Left lobe of liver (tissue), 2 donors: ENCODE results near the gene PLEKHA4. TPM values are rescaled to one million over a fixed set of nuclear protein-coding genes. Genes with fewer than 3 reads are reported as not detected.
A peak's percentile ranks its signal among the peaks of the same experiment; 100 is the strongest.
"Not testable (repeated sequence)": the region's sequence is repeated elsewhere in the genome, so short reads cannot be mapped to it uniquely, and the experiment has no call there.

Source experiments
- ATAC-seq: fragments of 200-7000 bp; cut with Tn5 transposase; one replicate; pipeline ENCODE4 v1.9.1; 2020; ENCODE audit warnings: mild to moderate bottlenecking, moderate library complexity
- DNase-seq: peaks from one replicate; pipeline ENCODE4 v3.0.0-alpha.2; 2020; ENCODE audit warnings: low spot score
- total RNA-seq: library from RNA; stranded (reverse); gene quantifications from one replicate; pipeline ENCODE4 v1.2.1, GENCODE V29; 2021
- donor health status: DM: no; HTN: no; CAD: no; lungs with moderate emphysema.
- donor health status: DM: no; HTN: yes; CAD: no.

PLEKHA4 gene
- total RNA-seq, 1 donor from 2014 or later, result 7.6 TPM

DNA sequence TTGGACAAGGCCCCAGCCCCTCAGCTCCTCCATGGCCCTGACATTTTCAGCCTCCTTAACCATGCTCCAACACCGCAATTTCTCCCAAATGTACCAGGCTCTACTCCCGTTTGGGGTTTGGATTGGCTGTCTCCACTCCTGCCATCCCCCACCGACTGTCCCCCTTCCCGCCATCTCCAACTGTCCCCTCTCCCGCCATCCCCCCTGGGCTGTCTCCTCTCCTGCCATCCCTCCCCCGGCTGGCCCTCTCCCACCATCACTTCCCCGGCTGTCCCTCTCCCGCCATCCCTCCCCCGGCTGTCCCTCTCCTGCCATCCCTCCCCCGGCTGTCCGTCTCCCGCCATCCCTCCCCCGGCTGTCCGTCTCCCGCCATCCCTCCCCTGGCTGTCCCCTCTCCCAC lies 63.0 kb downstream of the PLEKHA4 start:
- ATAC-seq (no peak), DNase-seq (no peak)

DNA sequence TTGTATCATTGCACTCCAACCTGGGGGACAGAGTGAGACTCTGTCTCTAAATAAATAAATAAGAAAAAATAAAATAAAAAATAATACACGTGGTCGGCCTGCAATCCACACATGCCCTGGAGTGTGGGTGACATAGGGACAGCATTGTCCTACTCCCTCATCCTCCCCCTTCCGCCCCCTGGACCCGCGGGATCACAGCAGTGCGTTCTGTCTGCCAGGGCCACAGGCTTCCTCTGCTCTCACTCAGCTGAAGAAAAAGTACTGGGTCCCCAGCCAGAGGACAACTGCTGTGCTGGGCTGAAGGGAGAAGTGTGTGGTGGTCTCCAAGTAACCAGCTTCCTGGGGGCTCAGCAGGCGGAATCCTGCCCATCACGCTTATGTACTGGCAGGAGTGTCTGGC lies 63.9 kb downstream of the PLEKHA4 start:
- ATAC-seq, result no peak
- DNase-seq, result no peak

DNA sequence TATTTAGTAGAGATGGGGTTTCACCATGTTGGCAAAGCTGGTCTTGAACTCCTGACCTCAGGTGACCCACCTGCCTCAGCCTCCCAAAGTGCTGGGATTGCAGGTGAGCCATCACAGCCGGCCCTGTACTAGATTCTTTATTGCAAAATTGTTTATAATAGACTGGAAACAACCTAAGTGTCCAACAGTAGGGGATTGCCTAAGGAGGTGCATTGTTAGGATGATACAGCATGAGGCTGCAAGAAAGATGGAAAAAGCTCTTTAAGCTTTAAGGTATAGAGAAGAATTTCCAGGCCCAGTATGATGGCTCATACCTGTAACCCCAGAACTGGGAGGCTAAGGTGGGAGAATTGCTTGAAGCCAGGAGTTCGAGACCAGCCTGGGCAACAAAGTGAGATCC lies 65.8 kb downstream of the PLEKHA4 start:
- DNase-seq, result no peak
- no peak for ATAC-seq

GRCh38 chr19:48799358-48800300 lies 68.8 kb downstream of the PLEKHA4 start:
- ATAC-seq (no peak), DNase-seq (no peak)

- ATAC-seq (no peak), DNase-seq (no peak)
Observed at GRCh38 chr19:48798937-48799336, 69.5 kb downstream of the PLEKHA4 start.

DNA sequence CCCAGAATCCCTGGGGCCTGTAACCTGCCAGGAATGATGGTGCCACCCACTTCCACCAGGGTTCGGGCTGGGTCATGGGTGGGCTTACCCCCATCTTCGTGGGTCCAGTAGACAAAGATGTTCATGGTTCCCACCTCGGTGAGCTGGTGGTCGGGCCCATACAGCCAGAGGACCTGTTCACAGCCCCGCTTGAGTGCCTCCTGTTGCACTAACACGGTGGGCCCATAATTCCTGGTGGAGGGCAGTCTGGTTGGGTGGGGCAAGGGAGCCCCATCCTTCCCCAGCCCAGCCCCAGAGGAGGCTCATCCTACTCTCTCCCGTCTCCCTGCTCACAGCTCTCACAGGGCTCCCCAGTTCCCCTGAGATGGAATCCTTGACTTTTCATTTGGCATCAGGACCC lies 71.3 kb downstream of the PLEKHA4 start:
- DNase-seq (no peak), ATAC-seq (no peak)

GRCh38 chr19:48796298-48797083 lies 71.9 kb downstream of the PLEKHA4 start:
- ATAC-seq, result no peak
- no peak for DNase-seq

GRCh38 chr19:48795685-48796070 lies 72.7 kb downstream of the PLEKHA4 start:
- ATAC-seq, result peak; percentile 78
- peak; percentile 76 for DNase-seq

DNA sequence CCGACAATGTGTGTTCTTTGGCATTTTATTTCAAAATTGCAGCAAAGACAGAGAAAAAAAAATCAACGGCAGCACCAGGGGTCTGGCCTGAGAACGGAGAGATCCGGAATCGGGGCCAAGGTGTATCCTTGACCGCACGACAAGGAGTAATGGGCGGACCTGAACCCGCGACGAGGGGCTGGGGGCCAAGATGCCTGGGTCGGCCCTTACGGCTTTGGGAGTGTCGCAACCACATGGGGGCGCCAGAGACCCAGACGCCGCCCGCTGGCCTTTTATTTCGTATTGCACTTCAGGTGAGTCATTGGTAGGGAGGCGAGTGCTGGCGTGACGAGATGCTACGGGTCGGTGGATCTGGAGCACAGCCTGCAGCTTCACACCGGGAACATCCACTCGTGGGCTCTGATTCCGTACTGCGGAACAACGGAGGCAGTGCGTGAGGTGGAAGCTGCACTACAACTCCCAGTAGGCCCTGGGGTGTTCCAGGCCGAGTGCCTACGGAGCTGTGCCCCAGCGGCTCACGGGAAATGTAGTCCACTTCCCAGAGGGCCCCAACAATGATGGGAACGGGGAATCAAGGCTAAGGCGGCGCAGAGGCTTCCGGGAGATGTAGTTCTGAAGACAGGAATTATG lies 73.2 kb downstream of the PLEKHA4 start:
- ATAC-seq (peak; percentile 96), DNase-seq (peak; percentile 93)

DNA sequence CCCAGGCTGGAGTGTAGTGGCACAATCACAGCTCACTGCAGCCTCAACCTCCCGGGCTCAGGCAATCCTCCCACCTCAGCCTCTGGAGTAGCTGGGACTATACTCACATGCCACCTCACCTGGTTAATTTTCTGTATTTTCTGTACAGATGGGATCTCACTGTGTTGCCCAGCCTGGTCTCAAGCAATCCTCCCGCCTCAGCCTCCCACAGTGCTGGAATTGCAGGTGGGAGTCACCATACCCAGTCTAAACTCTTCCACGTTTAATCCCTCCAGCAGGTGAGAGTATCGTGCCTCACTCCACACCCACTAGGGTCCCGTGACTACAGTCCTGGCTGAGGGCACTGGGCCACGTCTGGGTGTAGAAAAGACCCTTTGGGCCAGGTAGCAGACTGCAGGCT lies 74.1 kb downstream of the PLEKHA4 start:
- DNase-seq, result no peak

DNA sequence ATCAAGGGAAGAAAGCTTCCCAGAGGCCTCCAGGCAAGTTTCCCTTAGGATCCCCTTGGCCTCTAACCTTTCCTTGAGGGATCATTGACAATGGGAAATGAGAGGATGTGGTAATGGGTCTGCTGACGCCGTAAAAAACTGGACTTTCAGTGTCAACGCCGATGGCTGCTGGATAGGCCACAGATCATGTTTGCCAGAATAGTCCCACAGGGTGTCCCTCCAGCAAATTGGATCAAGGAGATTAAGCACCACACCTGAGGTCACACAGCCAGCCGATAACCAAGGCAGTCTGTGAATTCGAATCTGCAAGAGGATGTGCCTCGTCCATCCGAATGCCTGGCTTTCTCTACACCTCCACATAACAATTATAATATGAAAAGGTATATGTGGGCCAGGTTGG lies 75.1 kb downstream of the PLEKHA4 start:
- ATAC-seq (no peak), DNase-seq (no peak)

More for the DNA sequence above, 74.1 kb downstream of the PLEKHA4 start:
- ATAC-seq, result no peak

GRCh38 chr19:48787331-48787730 lies 81.1 kb downstream of the PLEKHA4 start:
- ATAC-seq, DNase-seq: not testable (repeated sequence)

Other genes with a start within 250 kb of the PLEKHA4 start
- 401 TPM for gene RPL18, start 249.4 kb downstream of the PLEKHA4 start, total RNA-seq
- 41.6 TPM for gene SPHK2, start 249.1 kb downstream of the PLEKHA4 start, total RNA-seq
- 11.4 TPM for gene DBP, start 231.2 kb downstream of the PLEKHA4 start, total RNA-seq
- 1.7 TPM for gene CA11, start 222.4 kb downstream of the PLEKHA4 start, total RNA-seq
- gene NTN5, start 195.6 kb downstream of the PLEKHA4 start, total RNA-seq, result 0.28 TPM
- not detected for gene FUT2, start 172.6 kb downstream of the PLEKHA4 start, total RNA-seq
- gene MAMSTR, start 148.9 kb downstream of the PLEKHA4 start, total RNA-seq, result 0.23 TPM
- gene RASIP1, start 128.0 kb downstream of the PLEKHA4 start, total RNA-seq, result 3.1 TPM
- not detected for gene IZUMO1, start 121.7 kb downstream of the PLEKHA4 start, total RNA-seq
- gene FUT1, start 116.0 kb downstream of the PLEKHA4 start, total RNA-seq, result 0.43 TPM
- gene FGF21, start 113.1 kb downstream of the PLEKHA4 start, total RNA-seq, result 0.75 TPM
- gene BCAT2, start 57.6 kb downstream of the PLEKHA4 start, total RNA-seq, result 21.7 TPM
- 15.7 TPM for gene HSD17B14, start 32.1 kb downstream of the PLEKHA4 start, total RNA-seq
- gene PPP1R15A, start 3.8 kb upstream of the PLEKHA4 start, total RNA-seq, result 5.7 TPM
- not detected for gene TULP2, start 30.1 kb upstream of the PLEKHA4 start, total RNA-seq
- gene NUCB1, start 31.7 kb upstream of the PLEKHA4 start, total RNA-seq, result 300 TPM
- gene DHDH, start 65.1 kb upstream of the PLEKHA4 start, total RNA-seq, result 0.23 TPM
- 18.9 TPM for gene BAX, start 86.3 kb upstream of the PLEKHA4 start, total RNA-seq
- gene FTL, start 96.7 kb upstream of the PLEKHA4 start, total RNA-seq, result 8,713 TPM
- 13.6 TPM for gene GYS1, start 124.7 kb upstream of the PLEKHA4 start, total RNA-seq
- gene RUVBL2, start 125.3 kb upstream of the PLEKHA4 start, total RNA-seq, result 34.3 TPM
- not detected for gene LHB, start 148.5 kb upstream of the PLEKHA4 start, total RNA-seq
- not detected for gene CGB3, start 155.7 kb upstream of the PLEKHA4 start, total RNA-seq
- gene CGB2, start 163.3 kb upstream of the PLEKHA4 start, total RNA-seq, result not detected
- gene CGB1, start 168.3 kb upstream of the PLEKHA4 start, total RNA-seq, result not detected
- not detected for gene CGB5, start 175.2 kb upstream of the PLEKHA4 start, total RNA-seq
- gene CGB8, start 180.5 kb upstream of the PLEKHA4 start, total RNA-seq, result not detected
- gene CGB7, start 189.1 kb upstream of the PLEKHA4 start, total RNA-seq, result not detected
- gene NTF4, start 196.2 kb upstream of the PLEKHA4 start, total RNA-seq, result not detected
- not detected for gene KCNA7, start 204.1 kb upstream of the PLEKHA4 start, total RNA-seq
- gene SNRNP70, start 216.8 kb upstream of the PLEKHA4 start, total RNA-seq, result 170 TPM
- gene LIN7B, start 245.8 kb upstream of the PLEKHA4 start, total RNA-seq, result 5.5 TPM